IPS-15b (cell line): ENCODE data around the gene TJP3.
"Not testable (repeated sequence)": the region's sequence is repeated elsewhere in the genome, so short reads cannot be mapped to it uniquely, and the experiment has no call there.

ENCODE experiments used
- H3K27me3 ChIP-seq: one replicate; pipeline ENCODE4 v1.6.1; 2013; ENCODE audit warnings: low read length; ENCODE audit not compliant: control insufficient read depth, insufficient read depth
- H3K36me3 ChIP-seq: one replicate; pipeline ENCODE4 v1.6.1; 2013; ENCODE audit warnings: low read length; ENCODE audit not compliant: control insufficient read depth, insufficient read depth
- H3K4me1 ChIP-seq: one replicate; pipeline ENCODE4 v1.6.1; 2013; ENCODE audit warnings: mild to moderate bottlenecking, low read length; ENCODE audit not compliant: control insufficient read depth, insufficient read depth
- H3K4me3 ChIP-seq: one replicate; pipeline ENCODE4 v1.5.1; 2013; ENCODE audit warnings: low read depth, low read length
- H3K9ac ChIP-seq: one replicate; pipeline ENCODE4 v1.6.1; 2013; ENCODE audit warnings: low read depth, mild to moderate bottlenecking, low read length
- H3K9me3 ChIP-seq: one replicate; pipeline ENCODE4 v1.6.1; 2013; ENCODE audit warnings: mild to moderate bottlenecking, low read length; ENCODE audit not compliant: control insufficient read depth, insufficient read depth

The TJP3 gene

GRCh38 chr19:3746371-3747056, 38.3 kb downstream of the TJP3 start:
- H3K9ac ChIP-seq, result no peak overlapping the region
- H3K27me3 ChIP-seq, result no peaks in the 10 kb centered on the region
- H3K9me3 ChIP-seq, result no peaks in the 10 kb centered on the region
- no peak overlapping the region for H3K4me3 ChIP-seq
- H3K4me1 ChIP-seq, result no peaks in the 10 kb centered on the region
- peaks cover 20% of the 10 kb centered on the region for H3K36me3 ChIP-seq

DNA sequence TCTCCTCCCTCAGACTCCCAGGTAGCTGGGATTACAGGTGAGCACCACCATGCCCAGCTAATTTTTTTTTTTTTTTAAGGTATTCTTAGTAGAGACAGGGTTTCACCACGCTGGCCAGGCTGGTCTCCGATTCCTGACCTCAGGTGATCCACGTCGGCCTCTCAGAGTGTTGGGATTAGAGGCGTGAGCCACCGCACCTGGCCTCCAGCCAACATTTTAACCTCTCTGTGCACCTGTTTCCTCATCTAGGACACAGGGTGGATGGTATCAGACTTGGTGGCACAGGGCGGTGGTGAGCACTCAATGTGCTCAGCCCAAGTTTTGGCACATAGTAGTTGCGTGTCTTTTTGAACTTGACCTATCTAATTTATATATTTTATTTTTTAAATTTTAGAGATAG, 40.8 kb downstream of the TJP3 start:
- Histone ChIP-seq H3K4me3 (no peak overlapping the region), H3K27me3 (no peaks in the 10 kb centered on the region), H3K9me3 (no peaks in the 10 kb centered on the region), H3K36me3 (peaks cover 23% of the 10 kb centered on the region), H3K9ac (no peak overlapping the region), H3K4me1 (no peaks in the 10 kb centered on the region)

- no peak overlapping the region for H3K4me3 ChIP-seq
- no peaks in the 10 kb centered on the region for H3K27me3 ChIP-seq
- H3K9ac ChIP-seq, result no peak overlapping the region
- H3K36me3 ChIP-seq, result peaks cover 23% of the 10 kb centered on the region
- no peaks in the 10 kb centered on the region for H3K4me1 ChIP-seq
- H3K9me3 ChIP-seq, result no peaks in the 10 kb centered on the region
Measured at GRCh38 chr19:3750211-3750610, 42.0 kb downstream of the TJP3 start.

DNA sequence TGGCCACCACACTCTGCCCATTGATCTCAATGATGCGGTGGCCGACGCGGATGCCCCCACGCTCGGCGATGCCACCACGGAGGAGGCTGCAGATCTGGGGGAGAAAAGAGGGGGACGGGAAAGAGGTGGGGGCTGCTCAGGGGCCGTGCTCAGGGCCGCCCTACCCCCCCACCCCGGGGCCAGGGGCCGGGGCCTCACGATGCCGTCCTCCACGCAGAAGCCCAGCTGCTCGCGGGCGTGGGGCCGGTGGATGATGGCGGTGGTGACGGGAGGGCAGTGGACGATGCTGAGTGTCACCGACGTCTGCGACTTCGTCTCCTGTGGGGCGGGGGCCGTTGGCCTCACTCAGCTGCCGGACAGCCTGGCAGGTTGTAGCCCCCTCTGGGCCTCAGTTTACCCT, 43.1 kb downstream of the TJP3 start:
- Histone ChIP-seq H3K9me3 (no peaks in the 10 kb centered on the region), H3K27me3 (no peaks in the 10 kb centered on the region), H3K4me1 (no peaks in the 10 kb centered on the region), H3K36me3 (peaks cover 23% of the 10 kb centered on the region), H3K9ac (no peak overlapping the region), H3K4me3 (no peak overlapping the region)

GRCh38 chr19:3752492-3752891, 44.3 kb downstream of the TJP3 start:
- no peak overlapping the region for H3K4me3 ChIP-seq
- H3K4me1 ChIP-seq, result no peaks in the 10 kb centered on the region
- no peaks in the 10 kb centered on the region for H3K9me3 ChIP-seq
- H3K36me3 ChIP-seq, result peaks cover 23% of the 10 kb centered on the region
- no peaks in the 10 kb centered on the region for H3K27me3 ChIP-seq
- H3K9ac ChIP-seq, result no peak overlapping the region

GRCh38 chr19:3753631-3754410, 45.6 kb downstream of the TJP3 start:
- Histone ChIP-seq H3K36me3 (peaks cover 23% of the 10 kb centered on the region), H3K27me3 (no peaks in the 10 kb centered on the region), H3K4me1 (no peaks in the 10 kb centered on the region), H3K4me3 (no peak overlapping the region), H3K9me3 (no peaks in the 10 kb centered on the region), H3K9ac (no peak overlapping the region)

DNA sequence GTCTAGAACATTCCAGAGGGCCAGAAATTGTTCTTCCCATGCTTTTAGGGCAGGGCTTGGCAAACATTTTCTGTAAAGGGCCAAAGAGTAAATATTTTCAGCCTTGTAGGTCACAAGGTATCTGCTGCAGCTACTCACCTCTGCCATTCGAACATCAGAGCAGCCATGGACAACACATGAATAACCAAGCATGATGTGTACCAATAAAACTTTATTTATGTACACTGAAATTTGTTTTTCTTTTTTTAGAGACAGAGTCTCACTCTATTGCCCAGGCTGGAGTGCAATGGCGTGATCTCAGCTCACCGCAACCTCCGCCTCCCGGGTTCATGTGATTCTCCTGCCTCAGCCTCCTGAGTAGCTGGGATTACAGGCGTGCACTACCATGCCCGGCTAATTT, 49.5 kb downstream of the TJP3 start:
- not testable (repeated sequence) for H3K27me3 ChIP-seq, H3K4me1 ChIP-seq, H3K4me3 ChIP-seq, H3K9ac ChIP-seq, H3K9me3 ChIP-seq, H3K36me3 ChIP-seq

DNA sequence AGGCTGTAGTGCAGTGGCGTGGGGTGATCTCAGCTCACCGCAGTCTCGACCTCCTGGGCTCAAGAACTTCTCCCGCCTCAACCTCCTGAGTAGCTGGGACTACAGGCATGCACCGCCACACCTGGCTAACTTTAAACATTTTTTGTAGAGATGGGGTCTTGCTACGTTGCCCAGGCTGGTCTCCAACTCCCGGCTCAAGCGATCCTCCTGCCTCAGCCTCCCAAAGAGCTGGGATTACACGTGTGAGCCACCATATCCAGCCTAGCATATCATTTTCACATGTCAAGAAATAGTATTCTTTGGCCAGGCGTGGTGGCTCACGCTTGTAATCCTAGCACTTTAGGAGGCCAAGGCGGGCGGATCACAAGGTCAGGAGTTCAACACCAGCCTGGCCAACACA, 50.1 kb downstream of the TJP3 start:
- not testable (repeated sequence) for H3K9ac ChIP-seq, H3K9me3 ChIP-seq, H3K27me3 ChIP-seq, H3K4me1 ChIP-seq, H3K4me3 ChIP-seq, H3K36me3 ChIP-seq

DNA sequence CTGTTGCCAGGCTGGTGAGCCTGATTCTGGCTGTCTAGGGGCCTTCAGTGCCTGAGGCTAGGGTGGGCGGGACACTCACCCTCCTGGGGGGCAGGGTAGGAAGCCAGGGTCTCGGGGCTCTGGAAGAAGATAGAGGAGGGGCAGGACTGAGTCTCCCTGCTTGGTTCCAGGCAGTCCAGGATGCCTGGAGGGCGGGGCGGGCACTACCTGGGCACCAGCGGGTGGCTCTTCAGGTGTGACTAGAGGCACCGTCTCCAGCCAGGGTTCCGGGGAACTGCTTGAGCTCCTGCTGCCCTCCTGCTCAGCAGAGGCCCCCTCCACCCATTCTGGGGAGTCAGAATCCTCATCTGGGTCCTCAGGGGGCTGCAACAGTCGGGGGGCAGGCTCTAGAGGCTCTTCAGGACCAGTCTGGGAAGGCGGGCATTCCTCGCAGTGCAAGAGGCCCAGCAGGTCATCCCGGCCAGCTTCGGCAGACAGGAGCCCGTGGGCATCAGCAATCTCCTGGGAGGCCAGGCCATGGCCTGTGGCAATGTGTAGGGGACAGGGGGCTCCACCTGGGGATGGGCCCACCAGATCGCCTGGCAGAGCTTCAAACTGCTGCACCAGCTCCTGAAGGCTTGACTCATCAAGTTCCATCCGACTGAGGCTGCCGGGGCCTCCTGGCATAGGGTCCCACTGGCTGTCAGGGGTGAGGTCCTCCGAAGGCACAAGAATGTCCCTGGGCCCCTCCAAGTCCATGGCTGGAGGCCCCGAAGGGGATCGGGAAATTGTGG, 51.5 kb downstream of the TJP3 start:
- H3K4me1 ChIP-seq, result peaks cover 3% of the 10 kb centered on the region
- H3K27me3 ChIP-seq, result no peaks in the 10 kb centered on the region
- peaks cover 9% of the 10 kb centered on the region for H3K36me3 ChIP-seq
- H3K9me3 ChIP-seq, result no peaks in the 10 kb centered on the region
- no peak overlapping the region for H3K9ac ChIP-seq
- no peak overlapping the region for H3K4me3 ChIP-seq

- Histone ChIP-seq H3K36me3 (peaks cover 14% of the 10 kb centered on the region), H3K4me3 (peak overlapping the region; percentile 77), H3K9ac (peak overlapping the region; percentile 95)
Measured at GRCh38 chr19:3760871-3761361, 52.7 kb downstream of the TJP3 start.

GRCh38 chr19:3761382-3762129, 53.4 kb downstream of the TJP3 start, which contains the start of gene APBA3:
TSS of gene APBA3 (minus strand) at chr19:3761692. CDS start at chr19:3760264, 1,428 bp downstream.
- peak within 1 kb of the TSS; percentile 97 for H3K4me3 ChIP-seq
- H3K36me3 ChIP-seq, result peaks cover 14% of the 10 kb centered on the region
- H3K27me3 ChIP-seq, result no peaks in the 10 kb centered on the region
- H3K4me1 ChIP-seq, result peaks cover 3% of the 10 kb centered on the region
- H3K9me3 ChIP-seq, result no peaks in the 10 kb centered on the region
- peak within 1 kb of the TSS; percentile 95 for H3K9ac ChIP-seq

More at GRCh38 chr19:3760871-3761361, 52.7 kb downstream of the TJP3 start:
- no peaks in the 10 kb centered on the region for H3K27me3 ChIP-seq
- H3K4me1 ChIP-seq, result peaks cover 3% of the 10 kb centered on the region
- H3K9me3 ChIP-seq, result no peaks in the 10 kb centered on the region
